Lower leg skin (tissue), 4 donors: Measurements from ENCODE around the gene ALG12. TPM values are rescaled to one million over a fixed set of nuclear protein-coding genes. Genes with fewer than 3 reads are reported as not detected.

Source experiments
- DNase-seq, 2 donors: peaks; one replicate each; pipeline ENCODE4 v3.0.0-alpha.2; 2019; ENCODE audit warnings: low spot score in 2 of 2
- H3K4me3 ChIP-seq: fragments of 200-600 bp; sonication (generic); 2 replicates; pipeline ENCODE4 v1.5.1; 2017; ENCODE audit warnings: mild to moderate bottlenecking, low read depth; ENCODE audit not compliant: poor library complexity, severe bottlenecking
- CTCF ChIP-seq, 3 donors: fragments of 450-650 bp; IDR thresholded peaks; one replicate each; pipeline ENCODE4 v1.5.1; 2016; ENCODE audit warnings: antibody characterized with exemption in 3 of 3, mild to moderate bottlenecking in 3 of 3, moderate library complexity in 2 of 3
- POLR2A ChIP-seq, 2 donors: fragments of 450-650 bp; IDR thresholded peaks; one replicate each; pipeline ENCODE4 v1.6.1; 2016 to 2017; ENCODE audit warnings: antibody characterized with exemption in 2 of 2, mild to moderate bottlenecking in 1 of 2, moderate library complexity in 1 of 2
- WGBS, 2 donors: methylation state at CpG; one replicate each; pipeline ENCODE4 v1.1.5; 2018; 5-methylcytosine and 5-hydroxymethylcytosine counted together
- intact Hi-C: fragments of 100-400 bp; cut with DNase I; formaldehyde crosslinking; loops from one replicate; pipeline ENCODE4 v1.15.0; 2023; ENCODE audit warnings: low total_unique reads
- total RNA-seq, 4 donors: library from RNA; depleted of rRNA; stranded (reverse); fragments of >200 nt; gene quantifications; one replicate each; pipeline ENCODE4 v1.1.0, GENCODE V29; 2016

The ALG12 gene
- total RNA-seq, 4 donors from 2014 or later, result 7.5 to 25.6 (median 16.1) TPM

GRCh38 chr22:49962012-49962750 lies 43.9 kb upstream of the ALG12 start:
- peak; percentile 89 to 98 for DNase-seq
- H3K4me3 ChIP-seq, result peak overlapping the region; percentile 82
- WGBS, 2 donors, result 1 to 2% methylated on average over 20 to 40 of the region's 70 CpGs
- TF ChIP-seq CTCF (IDR thresholded peaks at IDR 0.05) (no peak), POLR2A (IDR thresholded peaks at IDR 0.05) (no peak)
- intact Hi-C loops, result no loop called here

GRCh38 chr22:49961601-49962011 lies 43.4 kb upstream of the ALG12 start:
- TF ChIP-seq CTCF (IDR thresholded peaks at IDR 0.05) (no peak), POLR2A (IDR thresholded peaks at IDR 0.05) (no peak)
- 1% methylated on average over 14 to 22 of the region's 49 CpGs for WGBS, 2 donors
- intact Hi-C loops, result no loop called here
- peak overlapping the region; percentile 82 for H3K4me3 ChIP-seq
- peak in 1 of 2 donors; percentile 89 for DNase-seq

- intact Hi-C loops, result no loop called here
- peak in 1 of 2 donors; percentile 90 for DNase-seq
- no peak for TF ChIP-seq POLR2A (IDR thresholded peaks at IDR 0.05)
- no peak for TF ChIP-seq CTCF (IDR thresholded peaks at IDR 0.05)
Measured at GRCh38 chr22:49961005-49961600, 42.9 kb upstream of the ALG12 start.

GRCh38 chr22:49960159-49961004 lies 42.1 kb upstream of the ALG12 start, which contains the start of gene PIM3:
PIM3 (plus strand) TSS chr22:49960772; CDS start chr22:49960948, 176 bp downstream.
- peak; percentile 94 to 99 for DNase-seq
- TF ChIP-seq POLR2A (IDR thresholded peaks at IDR 0.05), result peak in 1 of 2 donors; percentile 22
- no peak for TF ChIP-seq CTCF (IDR thresholded peaks at IDR 0.05)
- intact Hi-C loops, result no loop called here
- H3K4me3 ChIP-seq, result peak within 1 kb of the TSS; percentile 82
- WGBS, 2 donors, result 1% methylated on average over 25 to 38 of the region's 137 CpGs

More at GRCh38 chr22:49961005-49961600, 42.9 kb upstream of the ALG12 start:
- WGBS, 2 donors, result 0% methylated on average over 37 of the region's 84 CpGs; no CpG with 5 or more reads in 1 of the 2 donors
- peak overlapping the region; percentile 82 for H3K4me3 ChIP-seq

GRCh38 chr22:49959782-49960158 lies 41.5 kb upstream of the ALG12 start:
- 9% methylated on average over 4 to 10 of the region's 21 CpGs for WGBS, 2 donors
- H3K4me3 ChIP-seq, result peak overlapping the region; percentile 30
- intact Hi-C loops, result no loop called here
- DNase-seq, result no peak
- no peak for TF ChIP-seq POLR2A (IDR thresholded peaks at IDR 0.05)
- TF ChIP-seq CTCF (IDR thresholded peaks at IDR 0.05), result no peak
